Ishikawa (cell line): ENCODE measurements around the gene ABCC1.

Source experiments
- CEBPB ChIP-seq: IDR thresholded peaks from 2 replicates; pipeline ENCODE4 v1.6.1; 2012
- CREB1 ChIP-seq: IDR thresholded peaks from 2 replicates; pipeline ENCODE4 v1.6.1; 2012; ENCODE audit warnings: low read depth
- EGR1 ChIP-seq: IDR thresholded peaks from 2 replicates; pipeline ENCODE4 v1.6.1; 2012
- EP300 ChIP-seq: IDR thresholded peaks from 2 replicates; pipeline ENCODE4 v1.6.1; 2012; ENCODE audit warnings: borderline replicate concordance
- FOXM1 ChIP-seq: IDR thresholded peaks from 2 replicates; pipeline ENCODE4 v1.6.1; 2012; ENCODE audit warnings: low read depth, borderline replicate concordance
- NFIC ChIP-seq: IDR thresholded peaks from 2 replicates; pipeline ENCODE4 v1.6.1; 2012
- RAD21 ChIP-seq: IDR thresholded peaks from 2 replicates; pipeline ENCODE4 v1.6.1; 2012; ENCODE audit warnings: low read depth
- TAF1 ChIP-seq: IDR thresholded peaks from 2 replicates; pipeline ENCODE4 v1.6.1; 2012; ENCODE audit warnings: low read depth, mild to moderate bottlenecking
- TCF12 ChIP-seq: IDR thresholded peaks from 2 replicates; pipeline ENCODE4 v1.6.1; 2012; ENCODE audit warnings: low read depth
- TEAD4 ChIP-seq: IDR thresholded peaks from 2 replicates; pipeline ENCODE4 v1.6.1; 2012
- YY1 ChIP-seq: IDR thresholded peaks from 2 replicates; pipeline ENCODE4 v1.6.1; 2012; ENCODE audit warnings: low read depth
- ZBTB7A ChIP-seq: IDR thresholded peaks from 2 replicates; pipeline ENCODE4 v1.6.1; 2012; ENCODE audit warnings: low read depth
- TF ChIP-seq, protein P1 (sequence below): IDR thresholded peaks from 2 replicates; pipeline ENCODE4 v1.6.1; 2012
- TF ChIP-seq, protein P2 (sequence below): IDR thresholded peaks from 2 replicates; pipeline ENCODE4 v1.6.1; 2012; ENCODE audit warnings: low read depth, mild to moderate bottlenecking
- TF ChIP-seq, protein P3 (sequence below): IDR thresholded peaks from 2 replicates; pipeline ENCODE4 v1.6.1; 2012

ABCC1 gene

DNA sequence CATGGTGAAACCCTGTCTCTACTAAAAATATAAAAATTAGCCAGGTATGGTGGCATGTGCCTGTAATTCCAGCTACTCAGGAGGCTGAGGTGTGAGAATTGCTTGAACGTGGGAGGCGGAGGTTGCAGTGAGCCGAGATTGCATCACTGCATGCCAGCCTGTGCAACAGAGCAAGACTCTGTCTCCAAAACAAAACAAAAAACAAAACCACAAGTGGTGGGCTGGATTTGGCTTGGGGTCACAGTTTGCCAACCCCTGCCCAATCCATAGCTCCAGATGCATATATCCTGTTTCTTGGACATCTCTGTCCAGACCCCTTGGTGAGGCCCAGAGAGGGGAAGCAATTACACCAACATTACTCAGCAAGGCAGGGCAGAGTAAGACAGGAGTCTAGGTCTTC lies 232.3 kb downstream of the ABCC1 start:
- peak; percentile 36; the same call in 1 of the 2 replicates for TF ChIP-seq EGR1
- peak; percentile 95 for TF ChIP-seq CEBPB
- TF ChIP-seq TEAD4: peak; percentile 62

DNA sequence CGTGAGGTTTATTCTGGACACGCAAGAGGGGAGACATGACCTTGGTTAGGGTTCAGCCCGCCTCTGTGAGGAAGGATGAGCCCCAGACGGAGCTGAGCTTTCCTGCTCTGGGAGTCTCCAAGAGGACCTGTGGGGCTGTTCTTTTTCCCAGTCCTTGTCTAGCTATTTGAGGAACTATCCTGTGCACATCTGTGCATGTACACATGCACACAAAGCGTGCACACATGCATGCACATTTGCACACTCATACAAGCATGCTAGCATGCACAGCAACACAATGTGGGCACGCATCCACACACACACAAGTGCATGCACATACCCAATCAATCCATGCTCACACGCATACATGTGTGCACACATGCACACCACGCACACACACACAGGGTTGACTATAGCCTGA lies 233.5 kb downstream of the ABCC1 start:
- TF ChIP-seq NFIC (no peak), EP300 (no peak), TAF1 (no peak), TCF12 (no peak), TEAD4 (no peak), FOXM1 (no peak), RAD21 (no peak), CREB1 (no peak), EGR1 (no peak), ZBTB7A (no peak)
- TF ChIP-seq, protein P1, sequence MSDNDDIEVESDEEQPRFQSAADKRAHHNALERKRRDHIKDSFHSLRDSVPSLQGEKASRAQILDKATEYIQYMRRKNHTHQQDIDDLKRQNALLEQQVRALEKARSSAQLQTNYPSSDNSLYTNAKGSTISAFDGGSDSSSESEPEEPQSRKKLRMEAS: no peak
- TF ChIP-seq, protein P2, sequence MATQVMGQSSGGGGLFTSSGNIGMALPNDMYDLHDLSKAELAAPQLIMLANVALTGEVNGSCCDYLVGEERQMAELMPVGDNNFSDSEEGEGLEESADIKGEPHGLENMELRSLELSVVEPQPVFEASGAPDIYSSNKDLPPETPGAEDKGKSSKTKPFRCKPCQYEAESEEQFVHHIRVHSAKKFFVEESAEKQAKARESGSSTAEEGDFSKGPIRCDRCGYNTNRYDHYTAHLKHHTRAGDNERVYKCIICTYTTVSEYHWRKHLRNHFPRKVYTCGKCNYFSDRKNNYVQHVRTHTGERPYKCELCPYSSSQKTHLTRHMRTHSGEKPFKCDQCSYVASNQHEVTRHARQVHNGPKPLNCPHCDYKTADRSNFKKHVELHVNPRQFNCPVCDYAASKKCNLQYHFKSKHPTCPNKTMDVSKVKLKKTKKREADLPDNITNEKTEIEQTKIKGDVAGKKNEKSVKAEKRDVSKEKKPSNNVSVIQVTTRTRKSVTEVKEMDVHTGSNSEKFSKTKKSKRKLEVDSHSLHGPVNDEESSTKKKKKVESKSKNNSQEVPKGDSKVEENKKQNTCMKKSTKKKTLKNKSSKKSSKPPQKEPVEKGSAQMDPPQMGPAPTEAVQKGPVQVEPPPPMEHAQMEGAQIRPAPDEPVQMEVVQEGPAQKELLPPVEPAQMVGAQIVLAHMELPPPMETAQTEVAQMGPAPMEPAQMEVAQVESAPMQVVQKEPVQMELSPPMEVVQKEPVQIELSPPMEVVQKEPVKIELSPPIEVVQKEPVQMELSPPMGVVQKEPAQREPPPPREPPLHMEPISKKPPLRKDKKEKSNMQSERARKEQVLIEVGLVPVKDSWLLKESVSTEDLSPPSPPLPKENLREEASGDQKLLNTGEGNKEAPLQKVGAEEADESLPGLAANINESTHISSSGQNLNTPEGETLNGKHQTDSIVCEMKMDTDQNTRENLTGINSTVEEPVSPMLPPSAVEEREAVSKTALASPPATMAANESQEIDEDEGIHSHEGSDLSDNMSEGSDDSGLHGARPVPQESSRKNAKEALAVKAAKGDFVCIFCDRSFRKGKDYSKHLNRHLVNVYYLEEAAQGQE: no peak
- TF ChIP-seq, protein P3, sequence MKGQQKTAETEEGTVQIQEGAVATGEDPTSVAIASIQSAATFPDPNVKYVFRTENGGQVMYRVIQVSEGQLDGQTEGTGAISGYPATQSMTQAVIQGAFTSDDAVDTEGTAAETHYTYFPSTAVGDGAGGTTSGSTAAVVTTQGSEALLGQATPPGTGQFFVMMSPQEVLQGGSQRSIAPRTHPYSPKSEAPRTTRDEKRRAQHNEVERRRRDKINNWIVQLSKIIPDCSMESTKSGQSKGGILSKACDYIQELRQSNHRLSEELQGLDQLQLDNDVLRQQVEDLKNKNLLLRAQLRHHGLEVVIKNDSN: no peak

DNA sequence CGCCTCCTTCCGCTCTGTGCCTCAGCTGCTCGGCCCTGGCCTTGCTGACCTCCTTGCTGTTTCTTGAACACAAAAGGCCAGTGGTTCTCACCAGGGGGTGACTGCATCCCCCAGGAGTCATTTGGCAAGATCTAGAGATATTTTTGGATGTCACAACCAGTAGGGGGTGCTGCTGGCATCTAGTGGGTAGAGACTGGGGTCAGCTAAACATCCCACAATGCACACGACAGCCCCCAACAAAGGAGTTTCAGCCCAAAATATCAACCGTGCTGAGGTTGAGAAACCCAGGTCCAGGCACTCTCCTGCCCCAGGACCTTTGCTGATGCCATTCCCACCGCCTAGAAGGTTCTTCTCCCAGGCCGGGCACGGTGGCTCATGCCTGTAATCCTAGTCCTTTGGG lies 234.1 kb downstream of the ABCC1 start:
- TF ChIP-seq TCF12: no peak
- no peak for TF ChIP-seq YY1
- no peak for TF ChIP-seq TEAD4
- TF ChIP-seq CREB1: no peak
- no peak for TF ChIP-seq ZBTB7A
- TF ChIP-seq, protein P3: no peak
- no peak for TF ChIP-seq TAF1
- no peak for TF ChIP-seq EGR1
- TF ChIP-seq, protein P2: no peak
- no peak for TF ChIP-seq CEBPB
- TF ChIP-seq, protein P1: no peak
- TF ChIP-seq RAD21: no peak
- TF ChIP-seq FOXM1: no peak
- TF ChIP-seq NFIC: no peak
- no peak for TF ChIP-seq EP300

DNA sequence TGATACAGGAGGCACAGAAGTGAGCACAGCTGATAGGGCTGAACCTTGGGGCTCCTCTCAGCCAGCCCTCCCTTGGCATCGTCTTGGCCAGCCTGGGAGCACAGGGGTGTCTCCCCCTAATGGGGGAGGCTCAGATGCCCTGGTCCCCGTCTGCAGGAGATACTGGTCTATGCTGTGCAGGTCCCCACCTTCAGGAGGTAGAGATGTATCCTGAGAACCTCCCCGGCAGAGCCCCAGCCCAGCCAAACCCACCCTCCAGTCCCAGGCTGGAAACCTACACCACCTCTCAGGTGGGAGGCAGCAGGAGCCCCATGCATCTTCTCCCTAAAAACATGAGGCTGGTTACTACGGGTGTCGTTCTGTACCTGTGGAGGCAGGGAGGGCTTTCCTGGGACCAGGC lies 235.2 kb downstream of the ABCC1 start:
- TF ChIP-seq EGR1 (no peak), TEAD4 (no peak), CEBPB (no peak), NFIC (no peak), ZBTB7A (no peak), YY1 (no peak), FOXM1 (no peak), TCF12 (no peak), RAD21 (no peak), TAF1 (no peak), EP300 (no peak)
- TF ChIP-seq, protein P1: no peak
- TF ChIP-seq, protein P3: no peak
- TF ChIP-seq, protein P2: no peak
